Measurements from ENCODE around the gene ZNF555.

ZNF555 gene

GRCh38 chr19:2827022-2827421, 14.3 kb upstream of the ZNF555 start:
- no peak for DNase-seq

- no peak for DNase-seq
Observed at GRCh38 chr19:2827840-2828489, 13.3 kb upstream of the ZNF555 start.

- DNase-seq: no peak
Observed at GRCh38 chr19:2834294-2834871, 6.9 kb upstream of the ZNF555 start.

GRCh38 chr19:2837430-2837829, 3.8 kb upstream of the ZNF555 start:
- DNase-seq: no peak

- no peak for DNase-seq
Observed at GRCh38 chr19:2841855-2842574, 740 bp downstream of the ZNF555 start.

GRCh38 chr19:2845107-2845506, 3.8 kb downstream of the ZNF555 start:
- DNase-seq: no peak

GRCh38 chr19:2846180-2846894, 5.1 kb downstream of the ZNF555 start:
- DNase-seq: no peak

- no peak for DNase-seq
Observed at GRCh38 chr19:2847507-2847906, 6.2 kb downstream of the ZNF555 start.

- DNase-seq: no peak
Observed at GRCh38 chr19:2848616-2849015, 7.3 kb downstream of the ZNF555 start.

GRCh38 chr19:2850256-2850925, 9.1 kb downstream of the ZNF555 start:
- DNase-seq: no peak

- no peak for DNase-seq
Observed at GRCh38 chr19:2852598-2852997, 11.3 kb downstream of the ZNF555 start.

- DNase-seq: no peak
Observed at GRCh38 chr19:2853015-2853606, 11.8 kb downstream of the ZNF555 start.

- no peak for DNase-seq
Observed at GRCh38 chr19:2854849-2855248, 13.6 kb downstream of the ZNF555 start.

GRCh38 chr19:2856457-2857050, 15.3 kb downstream of the ZNF555 start:
- no peak for DNase-seq

GRCh38 chr19:2858864-2859263, 17.6 kb downstream of the ZNF555 start:
- DNase-seq: no peak

- no peak for DNase-seq
Observed at GRCh38 chr19:2863816-2864215, 22.5 kb downstream of the ZNF555 start.

GRCh38 chr19:2865334-2866100, 24.2 kb downstream of the ZNF555 start:
- no peak for DNase-seq

GRCh38 chr19:2866495-2867024, 25.3 kb downstream of the ZNF555 start:
- no peak for DNase-seq

- no peak for DNase-seq
Observed at GRCh38 chr19:2867025-2867991, 26.0 kb downstream of the ZNF555 start, which contains the start of gene ZNF556. ZNF556 (plus strand) TSS chr19:2867335; CDS start chr19:2867422, 87 bp downstream.

GRCh38 chr19:2869618-2870017, 28.3 kb downstream of the ZNF555 start:
- DNase-seq: no peak
